ENCODE data around the gene PCSK6. TPM values are rescaled to one million over a fixed set of nuclear protein-coding genes. Genes with fewer than 3 reads are reported as not detected.

Gene PCSK6
- total RNA-seq, 1 donor from 2014 or later, result 0.40 TPM

- no peak overlapping the region for H3K4me3 Mint-ChIP-seq (ENCODE audit: unreplicated experiment)
- no peak for TF ChIP-seq CTCF (IDR thresholded peaks at IDR 0.05)
- H3K4me1 Mint-ChIP-seq (ENCODE audit: low read depth), result no peaks in the 10 kb centered on the region
- no peaks in the 10 kb centered on the region for H3K36me3 Mint-ChIP-seq (ENCODE audit: low read depth)
- H3K27ac Mint-ChIP-seq (ENCODE audit: unreplicated experiment), result no peak overlapping the region
- H3K27me3 Mint-ChIP-seq (ENCODE audit: low read depth), result peaks cover 13% of the 10 kb centered on the region
- peak; percentile 60 for DNase-seq (ENCODE audit: low spot score)
- H3K9me3 Mint-ChIP-seq (ENCODE audit: low read depth), result no peaks in the 10 kb centered on the region
These were observed 94.9 kb downstream of the PCSK6 start for GRCh38 chr15:101394654-101395053.

GRCh38 chr15:101394056-101394630 is 95.4 kb downstream of the PCSK6 start:
- H3K36me3 Mint-ChIP-seq (ENCODE audit: low read depth), result no peaks in the 10 kb centered on the region
- DNase-seq (ENCODE audit: low spot score), result no peak
- no peak overlapping the region for H3K4me3 Mint-ChIP-seq (ENCODE audit: unreplicated experiment)
- no peak overlapping the region for H3K27ac Mint-ChIP-seq (ENCODE audit: unreplicated experiment)
- H3K9me3 Mint-ChIP-seq (ENCODE audit: low read depth), result no peaks in the 10 kb centered on the region
- no peak for TF ChIP-seq CTCF (IDR thresholded peaks at IDR 0.05)
- H3K4me1 Mint-ChIP-seq (ENCODE audit: low read depth), result no peaks in the 10 kb centered on the region
- H3K27me3 Mint-ChIP-seq (ENCODE audit: low read depth), result peaks cover 12% of the 10 kb centered on the region

GRCh38 chr15:101393172-101393571 is 96.3 kb downstream of the PCSK6 start:
- Mint-ChIP-seq H3K4me3 (ENCODE audit: unreplicated experiment) (no peak overlapping the region), H3K4me1 (ENCODE audit: low read depth) (no peaks in the 10 kb centered on the region), H3K9me3 (ENCODE audit: low read depth) (no peaks in the 10 kb centered on the region), H3K36me3 (ENCODE audit: low read depth) (no peaks in the 10 kb centered on the region), H3K27me3 (ENCODE audit: low read depth) (peaks cover 12% of the 10 kb centered on the region), H3K27ac (ENCODE audit: unreplicated experiment) (no peak overlapping the region)
- TF ChIP-seq CTCF (IDR thresholded peaks at IDR 0.05), result no peak
- peak; percentile 80 for DNase-seq (ENCODE audit: low spot score)

- H3K4me1 Mint-ChIP-seq (ENCODE audit: low read depth), result no peaks in the 10 kb centered on the region
- H3K27me3 Mint-ChIP-seq (ENCODE audit: low read depth), result peaks cover 12% of the 10 kb centered on the region
- no peak overlapping the region for H3K27ac Mint-ChIP-seq (ENCODE audit: unreplicated experiment)
- no peak for TF ChIP-seq CTCF (IDR thresholded peaks at IDR 0.05)
- H3K9me3 Mint-ChIP-seq (ENCODE audit: low read depth), result no peaks in the 10 kb centered on the region
- DNase-seq (ENCODE audit: low spot score), result no peak
- peaks cover 2% of the 10 kb centered on the region for H3K36me3 Mint-ChIP-seq (ENCODE audit: low read depth)
- no peak overlapping the region for H3K4me3 Mint-ChIP-seq (ENCODE audit: unreplicated experiment)
These were observed 97.4 kb downstream of the PCSK6 start for GRCh38 chr15:101391981-101392640.

GRCh38 chr15:101391431-101391830 is 98.1 kb downstream of the PCSK6 start:
- Mint-ChIP-seq H3K4me1 (ENCODE audit: low read depth) (no peaks in the 10 kb centered on the region), H3K36me3 (ENCODE audit: low read depth) (peaks cover 2% of the 10 kb centered on the region), H3K4me3 (ENCODE audit: unreplicated experiment) (no peak overlapping the region), H3K27ac (ENCODE audit: unreplicated experiment) (no peak overlapping the region), H3K27me3 (ENCODE audit: low read depth) (peaks cover 15% of the 10 kb centered on the region), H3K9me3 (ENCODE audit: low read depth) (no peaks in the 10 kb centered on the region)
- no peak for TF ChIP-seq CTCF (IDR thresholded peaks at IDR 0.05)
- DNase-seq (ENCODE audit: low spot score), result no peak
